Neural progenitor cell (in vitro differentiated cells): ENCODE measurements around the gene TCF4. TPM values are rescaled to one million over a fixed set of nuclear protein-coding genes. Genes with fewer than 3 reads are reported as not detected.
A peak's percentile ranks its signal among the peaks of the same experiment; 100 is the strongest.

Experiments
- DNase-seq: peaks from one replicate; pipeline ENCODE4 v3.0.0-alpha.2; 2016; ENCODE audit warnings: low spot score
- H2AFZ ChIP-seq: fragments of 200-600 bp; sonication (generic); replicated peaks from 2 replicates; pipeline ENCODE4 v1.6.1; 2016; ENCODE audit warnings: antibody characterized with exemption
- H3F3A ChIP-seq: fragments of 200-600 bp; sonication (generic); 2 replicates; pipeline ENCODE4 v1.6.1; 2016; ENCODE audit warnings: antibody characterized with exemption, low read depth
- H3K27ac ChIP-seq: fragments of 200-600 bp; sonication (generic); 2 replicates; pipeline ENCODE4 v1.5.1; 2016; ENCODE audit warnings: mild to moderate bottlenecking
- H3K27me3 ChIP-seq: fragments of 200-600 bp; sonication (generic); 2 replicates; pipeline ENCODE4 v1.6.1; 2016; ENCODE audit warnings: mild to moderate bottlenecking, moderate library complexity
- H3K36me3 ChIP-seq: fragments of 200-600 bp; sonication (generic); 2 replicates; pipeline ENCODE4 v1.5.1; 2016
- H3K4me1 ChIP-seq: fragments of 200-600 bp; sonication (generic); 2 replicates; pipeline ENCODE4 v1.6.1; 2016; ENCODE audit warnings: mixed run types
- H3K4me2 ChIP-seq: fragments of 200-600 bp; sonication (generic); 2 replicates; pipeline ENCODE4 v1.6.1; 2016
- H3K4me3 ChIP-seq: fragments of 200-600 bp; sonication (generic); 2 replicates; pipeline ENCODE4 v1.5.1; 2016
- H3K79me2 ChIP-seq: fragments of 200-600 bp; sonication (generic); 2 replicates; pipeline ENCODE4 v1.6.1; 2016; ENCODE audit warnings: low read depth
- H3K9ac ChIP-seq: fragments of 200-600 bp; sonication (generic); 2 replicates; pipeline ENCODE4 v1.6.1; 2016
- H3K9me3 ChIP-seq: fragments of 200-600 bp; sonication (generic); 2 replicates; pipeline ENCODE4 v1.5.1; 2016; ENCODE audit warnings: low read depth
- H4K20me1 ChIP-seq: fragments of 200-600 bp; sonication (generic); 2 replicates; pipeline ENCODE4 v1.6.1; 2016; ENCODE audit warnings: low read depth
- H3K27ac Mint-ChIP-seq: 3 replicates; pipeline ENCODE4 v1.8.0; 2021; ENCODE audit warnings: mixed read lengths
- H3K27me3 Mint-ChIP-seq: 2 replicates; pipeline ENCODE4 v1.8.0; 2022; ENCODE audit warnings: low read depth, mild to moderate bottlenecking, inconsistent platforms, moderate library complexity, mixed read lengths; ENCODE audit not compliant: insufficient read depth
- H3K36me3 Mint-ChIP-seq: 3 replicates; pipeline ENCODE4 v1.8.0; 2021; ENCODE audit warnings: mixed read lengths
- H3K4me1 Mint-ChIP-seq: 3 replicates; pipeline ENCODE4 v1.8.0; 2021; ENCODE audit warnings: mixed read lengths
- H3K4me3 Mint-ChIP-seq: 3 replicates; pipeline ENCODE4 v1.8.0; 2021; ENCODE audit warnings: mild to moderate bottlenecking, moderate library complexity, mixed read lengths
- H3K9me3 Mint-ChIP-seq: 3 replicates; pipeline ENCODE4 v1.8.0; 2020; ENCODE audit warnings: mixed read lengths
- EZH2 ChIP-seq: fragments of 200-600 bp; sonication (generic); IDR thresholded peaks from 2 replicates; pipeline ENCODE4 v1.6.1; 2017; ENCODE audit warnings: antibody characterized with exemption, mild to moderate bottlenecking, moderate library complexity
- EZH2phosphoT487 ChIP-seq: fragments of 200-600 bp; sonication (generic); IDR thresholded peaks from 2 replicates; pipeline ENCODE4 v1.6.1; 2017; ENCODE audit warnings: antibody characterized with exemption
- total RNA-seq: library from RNA; depleted of rRNA; stranded (reverse); fragments of >200 nt; gene quantifications from 2 replicates; pipeline ENCODE4 v1.2.3, GENCODE V29; 2015; ENCODE audit warnings: low replicate concordance
- TF ChIP-seq, protein P1 (sequence below): fragments of 200-600 bp; sonication (generic); IDR thresholded peaks from 2 replicates; pipeline ENCODE4 v1.5.1; 2017; ENCODE audit warnings: antibody characterized with exemption, mild to moderate bottlenecking

TCF4 gene
- total RNA-seq, 1 donor from 2014 or later = 161 TPM

DNA sequence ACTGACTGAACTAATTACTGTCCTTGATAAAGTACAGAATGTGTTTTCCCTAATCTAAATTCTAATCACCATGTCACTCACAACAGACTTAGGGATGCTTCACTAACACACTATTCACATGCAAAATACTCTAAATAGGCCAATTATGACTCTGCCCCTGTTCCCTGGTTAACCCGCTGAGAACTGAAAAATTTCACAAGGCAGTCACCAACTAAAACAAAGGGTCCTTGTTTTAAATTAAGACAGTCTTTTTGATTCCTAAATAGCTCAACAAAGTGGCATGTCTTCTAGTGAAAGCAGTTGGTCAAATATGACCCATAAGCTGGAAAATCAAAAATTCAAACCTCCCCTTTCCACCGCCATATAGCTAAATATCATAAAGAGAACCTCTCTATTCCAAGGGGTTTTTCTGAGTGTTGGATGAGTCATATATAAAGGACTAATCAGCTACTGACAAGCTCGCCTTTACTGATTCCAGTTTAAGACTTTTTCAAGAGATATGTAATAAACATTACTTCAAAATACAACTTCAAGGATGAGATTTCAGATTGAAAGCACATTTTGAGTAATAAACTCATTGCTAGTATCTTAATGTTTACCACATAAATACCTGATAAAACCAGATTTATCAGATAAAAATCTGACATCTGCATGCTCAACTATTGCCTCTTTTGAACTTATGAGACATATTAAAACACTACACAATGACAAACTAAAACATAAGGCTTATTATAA is 235.8 kb downstream of the TCF4 start:
- H3K4me3 ChIP-seq = peak overlapping the region; percentile 29
- Mint-ChIP-seq H3K4me1 (peaks cover 38% of the 10 kb centered on the region), H3K36me3 (peaks cover 6% of the 10 kb centered on the region), H3K9me3 (peaks cover 2% of the 10 kb centered on the region), H3K4me3 (no peak overlapping the region), H3K27me3 (no peaks in the 10 kb centered on the region), H3K27ac (no peak overlapping the region)
- H3K36me3 ChIP-seq = no peaks in the 10 kb centered on the region
- H3K4me1 ChIP-seq = peaks cover 73% of the 10 kb centered on the region
- H3K9me3 ChIP-seq = no peaks in the 10 kb centered on the region
- TF ChIP-seq EZH2phosphoT487 (no peak), EZH2 (no peak)
- TF ChIP-seq, protein P1, sequence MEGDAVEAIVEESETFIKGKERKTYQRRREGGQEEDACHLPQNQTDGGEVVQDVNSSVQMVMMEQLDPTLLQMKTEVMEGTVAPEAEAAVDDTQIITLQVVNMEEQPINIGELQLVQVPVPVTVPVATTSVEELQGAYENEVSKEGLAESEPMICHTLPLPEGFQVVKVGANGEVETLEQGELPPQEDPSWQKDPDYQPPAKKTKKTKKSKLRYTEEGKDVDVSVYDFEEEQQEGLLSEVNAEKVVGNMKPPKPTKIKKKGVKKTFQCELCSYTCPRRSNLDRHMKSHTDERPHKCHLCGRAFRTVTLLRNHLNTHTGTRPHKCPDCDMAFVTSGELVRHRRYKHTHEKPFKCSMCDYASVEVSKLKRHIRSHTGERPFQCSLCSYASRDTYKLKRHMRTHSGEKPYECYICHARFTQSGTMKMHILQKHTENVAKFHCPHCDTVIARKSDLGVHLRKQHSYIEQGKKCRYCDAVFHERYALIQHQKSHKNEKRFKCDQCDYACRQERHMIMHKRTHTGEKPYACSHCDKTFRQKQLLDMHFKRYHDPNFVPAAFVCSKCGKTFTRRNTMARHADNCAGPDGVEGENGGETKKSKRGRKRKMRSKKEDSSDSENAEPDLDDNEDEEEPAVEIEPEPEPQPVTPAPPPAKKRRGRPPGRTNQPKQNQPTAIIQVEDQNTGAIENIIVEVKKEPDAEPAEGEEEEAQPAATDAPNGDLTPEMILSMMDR = no peak
- no peak overlapping the region for H3K9ac ChIP-seq
- H3K4me2 ChIP-seq = peak overlapping the region; percentile 77
- peaks cover 38% of the 10 kb centered on the region for H3F3A ChIP-seq
- H2AFZ ChIP-seq = no peak overlapping the region
- H3K27ac ChIP-seq = peak overlapping the region; percentile 76
- DNase-seq = peak; percentile 70
- no peaks in the 10 kb centered on the region for H3K27me3 ChIP-seq
- H4K20me1 ChIP-seq = peaks cover 34% of the 10 kb centered on the region
- H3K79me2 ChIP-seq = peaks cover 91% of the 10 kb centered on the region

DNA sequence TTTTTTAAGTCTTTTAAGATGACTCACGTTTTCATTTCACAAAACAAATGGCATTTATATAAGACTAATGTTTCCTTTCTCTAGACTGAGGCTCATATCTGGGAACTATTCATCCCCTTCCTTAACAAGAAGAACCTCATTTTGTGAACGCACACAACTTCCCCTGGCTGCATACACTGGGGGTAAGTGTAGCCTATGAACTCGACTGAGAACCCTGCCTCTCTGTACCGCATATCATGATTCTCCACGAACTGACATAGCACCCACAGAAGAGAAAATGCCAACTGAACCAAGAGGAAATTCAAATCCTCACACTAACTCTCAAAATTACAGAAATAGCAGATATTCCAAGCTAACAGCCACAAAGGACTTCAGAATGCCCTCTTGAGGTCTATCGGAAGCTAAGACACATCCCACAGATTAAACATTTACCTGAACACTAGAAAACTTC is 236.7 kb downstream of the TCF4 start:
- no peaks in the 10 kb centered on the region for H3K27me3 ChIP-seq
- DNase-seq = no peak
- no peak overlapping the region for H3K4me3 Mint-ChIP-seq
- no peak overlapping the region for H3K27ac Mint-ChIP-seq
- no peak overlapping the region for H2AFZ ChIP-seq
- peaks cover 6% of the 10 kb centered on the region for H3K36me3 ChIP-seq
- peaks cover 6% of the 10 kb centered on the region for H3K36me3 Mint-ChIP-seq
- no peak for TF ChIP-seq EZH2
- no peak for TF ChIP-seq EZH2phosphoT487
- TF ChIP-seq, protein P1 = no peak
- H3K4me3 ChIP-seq = peak overlapping the region; percentile 12
- peak overlapping the region; percentile 76 for H3K27ac ChIP-seq
- H3K9ac ChIP-seq = no peak overlapping the region
- peaks cover 2% of the 10 kb centered on the region for H3K9me3 Mint-ChIP-seq
- H4K20me1 ChIP-seq = peaks cover 30% of the 10 kb centered on the region
- H3K4me1 ChIP-seq = peaks cover 81% of the 10 kb centered on the region
- no peaks in the 10 kb centered on the region for H3K9me3 ChIP-seq
- H3K4me1 Mint-ChIP-seq = peaks cover 39% of the 10 kb centered on the region
- H3K4me2 ChIP-seq = peak overlapping the region; percentile 77
- no peaks in the 10 kb centered on the region for H3K27me3 Mint-ChIP-seq
- peaks cover 91% of the 10 kb centered on the region for H3K79me2 ChIP-seq
- H3F3A ChIP-seq = peaks cover 38% of the 10 kb centered on the region

DNA sequence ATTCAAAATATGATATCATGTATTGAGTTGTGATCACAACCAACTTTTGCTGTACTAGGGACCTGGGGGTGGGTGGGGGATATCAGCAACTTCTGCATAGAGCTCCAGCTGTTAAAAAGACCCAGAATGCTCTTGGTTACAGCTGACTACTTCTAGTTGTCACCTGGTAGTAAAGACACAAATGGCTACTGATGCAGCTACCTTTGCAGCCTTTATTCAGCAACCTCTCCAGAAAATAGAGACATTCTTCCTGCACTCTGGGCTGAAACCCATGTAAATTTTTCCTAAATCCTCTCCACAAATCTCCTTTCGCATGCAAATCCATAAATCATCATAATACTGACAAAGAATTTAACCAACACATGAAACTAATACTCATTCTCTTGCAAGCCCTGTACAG is 238.3 kb downstream of the TCF4 start:
- Histone ChIP-seq H2AFZ (no peak overlapping the region), H3K27me3 (no peaks in the 10 kb centered on the region), H3K9me3 (no peaks in the 10 kb centered on the region), H3F3A (peaks cover 38% of the 10 kb centered on the region), H3K27ac (no peak overlapping the region), H3K4me1 (peaks cover 67% of the 10 kb centered on the region), H3K4me3 (no peak overlapping the region), H4K20me1 (peaks cover 26% of the 10 kb centered on the region), H3K36me3 (peaks cover 8% of the 10 kb centered on the region), H3K9ac (no peak overlapping the region), H3K4me2 (no peak overlapping the region), H3K79me2 (peaks cover 86% of the 10 kb centered on the region)
- TF ChIP-seq, protein P1 = no peak
- no peak overlapping the region for H3K27ac Mint-ChIP-seq
- no peaks in the 10 kb centered on the region for H3K27me3 Mint-ChIP-seq
- no peak for DNase-seq
- peaks cover 36% of the 10 kb centered on the region for H3K4me1 Mint-ChIP-seq
- no peak overlapping the region for H3K4me3 Mint-ChIP-seq
- no peaks in the 10 kb centered on the region for H3K9me3 Mint-ChIP-seq
- H3K36me3 Mint-ChIP-seq = peaks cover 3% of the 10 kb centered on the region
